ENCODE results near the gene RSU1. TPM values are rescaled to one million over a fixed set of nuclear protein-coding genes. Genes with fewer than 3 reads are reported as not detected.

The RSU1 gene
- total RNA-seq, 2 experiments from 2014 or later = 42.4 to 47.5 TPM

GRCh38 chr10:16681521-16681920 lies 135.7 kb downstream of the RSU1 start:
- ATAC-seq (no peak), DNase-seq (peak; percentile 13)

GRCh38 chr10:16679511-16679910 lies 137.7 kb downstream of the RSU1 start:
- CTCF ChIA-PET = no interaction called here
- H3K36me3 Mint-ChIP-seq (ENCODE audit: low read depth) = peaks cover 38% of the 10 kb centered on the region
- H3K4me1 Mint-ChIP-seq (ENCODE audit: low read depth) = no peaks in the 10 kb centered on the region
- DNase-seq = no peak
- no peaks in the 10 kb centered on the region for H3K27me3 Mint-ChIP-seq
- POLR2A ChIA-PET = no interaction called here
- H3K4me3 Mint-ChIP-seq = no peak overlapping the region
- intact Hi-C loops (cut with micrococcal nuclease) = no loop called here
- H3K9me3 Mint-ChIP-seq = no peaks in the 10 kb centered on the region
- no peak for ATAC-seq
- no peak for TF ChIP-seq CTCF (IDR thresholded peaks at IDR 0.05)
- H3K27ac Mint-ChIP-seq = no peak overlapping the region

More at GRCh38 chr10:16681521-16681920, 135.7 kb downstream of the RSU1 start:
- intact Hi-C loops (cut with micrococcal nuclease) = no loop called here
- CTCF ChIA-PET = no interaction called here
- Mint-ChIP-seq H3K4me3 (no peak overlapping the region), H3K27me3 (no peaks in the 10 kb centered on the region), H3K9me3 (no peaks in the 10 kb centered on the region), H3K36me3 (ENCODE audit: low read depth) (peaks cover 34% of the 10 kb centered on the region), H3K27ac (no peak overlapping the region), H3K4me1 (ENCODE audit: low read depth) (no peaks in the 10 kb centered on the region)
- no peak for TF ChIP-seq CTCF (IDR thresholded peaks at IDR 0.05)
- POLR2A ChIA-PET = no interaction called here

GRCh38 chr10:16675334-16675733 lies 141.9 kb downstream of the RSU1 start:
- POLR2A ChIA-PET = interaction anchor here (0.8 kb wide), 1 partner anchor 71 kb away, joined by 3 read pairs; no protein-coding TSS in a partner anchor
- ATAC-seq (no peak), DNase-seq (no peak)
- H3K36me3 Mint-ChIP-seq (ENCODE audit: low read depth) = peaks cover 39% of the 10 kb centered on the region
- intact Hi-C loops (cut with micrococcal nuclease) = no loop called here
- H3K27ac Mint-ChIP-seq = no peak overlapping the region
- H3K9me3 Mint-ChIP-seq = no peaks in the 10 kb centered on the region
- TF ChIP-seq CTCF (IDR thresholded peaks at IDR 0.05) = no peak
- CTCF ChIA-PET = no interaction called here
- no peak overlapping the region for H3K4me3 Mint-ChIP-seq
- H3K27me3 Mint-ChIP-seq = no peaks in the 10 kb centered on the region
- H3K4me1 Mint-ChIP-seq (ENCODE audit: low read depth) = no peaks in the 10 kb centered on the region

- Mint-ChIP-seq H3K27me3 (no peaks in the 10 kb centered on the region), H3K9me3 (no peaks in the 10 kb centered on the region), H3K4me1 (ENCODE audit: low read depth) (no peaks in the 10 kb centered on the region), H3K36me3 (ENCODE audit: low read depth) (peaks cover 42% of the 10 kb centered on the region), H3K27ac (no peak overlapping the region), H3K4me3 (no peak overlapping the region)
- intact Hi-C loops (cut with micrococcal nuclease) = no loop called here
- CTCF ChIA-PET = no interaction called here
- no peak for TF ChIP-seq CTCF (IDR thresholded peaks at IDR 0.05)
- DNase-seq (no peak), ATAC-seq (no peak)
- POLR2A ChIA-PET = interaction anchor here (0.6 kb wide), 1 partner anchor 203 kb away, joined by 3 read pairs; no protein-coding TSS in a partner anchor
These were observed 143.0 kb downstream of the RSU1 start for GRCh38 chr10:16674147-16674703.

- ChIA-PET CTCF (interaction anchor here (1.7 kb wide), 1 partner anchor 15 kb away, joined by 3 read pairs; no protein-coding TSS in a partner anchor), POLR2A (no interaction called here)
- intact Hi-C loops (cut with micrococcal nuclease) = no loop called here
- DNase-seq (no peak), ATAC-seq (no peak)
- H3K27me3 Mint-ChIP-seq = no peaks in the 10 kb centered on the region
- no peak overlapping the region for H3K4me3 Mint-ChIP-seq
- no peak overlapping the region for H3K27ac Mint-ChIP-seq
- H3K4me1 Mint-ChIP-seq (ENCODE audit: low read depth) = peaks cover 2% of the 10 kb centered on the region
- H3K9me3 Mint-ChIP-seq = no peaks in the 10 kb centered on the region
- H3K36me3 Mint-ChIP-seq (ENCODE audit: low read depth) = peaks cover 40% of the 10 kb centered on the region
- TF ChIP-seq CTCF (IDR thresholded peaks at IDR 0.05) = no peak
These were observed 143.8 kb downstream of the RSU1 start for GRCh38 chr10:16673443-16673842.
